ENCODE measurements around the gene PTPN7. TPM values are rescaled to one million over a fixed set of nuclear protein-coding genes. Genes with fewer than 3 reads are reported as not detected.

PTPN7 gene
- polyA plus RNA-seq, 1 experiment, result not detected

DNA sequence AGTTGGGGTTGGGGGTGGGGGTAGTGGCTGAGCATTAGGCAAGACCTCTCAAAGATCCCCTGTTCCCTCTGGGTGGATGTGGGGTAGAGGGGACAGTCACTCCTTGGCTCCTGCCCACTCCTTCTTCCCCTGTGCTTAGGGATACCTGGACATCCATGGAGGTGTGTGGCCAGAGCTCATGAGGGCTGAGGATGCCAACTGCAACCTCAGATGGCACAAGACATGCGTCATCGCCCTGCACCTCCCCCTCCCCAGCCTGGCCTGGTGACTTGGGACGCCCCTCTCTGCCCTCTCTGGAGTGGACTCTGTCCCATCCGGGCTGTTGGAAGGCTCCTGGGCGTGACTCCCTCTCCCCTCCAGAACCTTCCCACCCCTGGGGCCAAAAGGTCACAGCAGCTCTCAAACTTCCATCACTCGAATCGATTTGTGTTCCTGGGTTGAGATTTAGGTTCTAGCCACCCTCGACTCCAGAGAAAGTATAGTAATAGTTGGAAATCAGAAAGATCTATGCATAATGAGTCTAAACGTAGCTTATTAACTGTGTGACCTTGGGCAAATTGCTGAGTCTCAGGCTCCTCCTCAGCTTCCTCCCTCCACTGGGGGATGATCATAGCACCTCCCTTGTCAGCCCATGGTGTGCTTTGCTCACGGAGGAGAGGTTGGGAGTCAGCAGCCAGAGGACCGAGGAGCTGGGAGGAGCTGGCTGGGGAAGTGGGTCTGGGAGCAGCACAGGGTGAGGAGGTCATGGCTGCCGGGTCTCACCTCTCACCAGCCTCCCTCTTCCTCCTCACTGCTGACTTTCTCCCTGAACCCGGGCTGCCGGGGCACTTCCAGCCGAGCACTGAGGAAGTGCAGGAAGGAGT lies 2.2 kb upstream of the PTPN7 start:
- DNase-seq (ENCODE audit: low read depth, low spot score), result no peak
- H3K9me3 ChIP-seq (ENCODE audit: control insufficient read depth, insufficient read depth, low read length), result no peaks in the 10 kb centered on the region; the same call in 1 of the 2 replicates
- no peak overlapping the region for H3K27ac ChIP-seq (ENCODE audit: low read depth, low read length)
- peaks cover 32% of the 10 kb centered on the region for H3K27me3 ChIP-seq (ENCODE audit: control insufficient read depth, insufficient read depth, low read length)
- POLR2A ChIA-PET, result no interaction called here
- H3K4me3 ChIP-seq (ENCODE audit: low read depth, low read length), result no peak overlapping the region
- CTCF ChIA-PET, result interaction anchor here (0.7 to 2.2 kb wide), 2 partner anchors 8 to 27 kb away, joined by 3 to 11 read pairs; no protein-coding TSS in a partner anchor
- TF ChIP-seq, protein P1, sequence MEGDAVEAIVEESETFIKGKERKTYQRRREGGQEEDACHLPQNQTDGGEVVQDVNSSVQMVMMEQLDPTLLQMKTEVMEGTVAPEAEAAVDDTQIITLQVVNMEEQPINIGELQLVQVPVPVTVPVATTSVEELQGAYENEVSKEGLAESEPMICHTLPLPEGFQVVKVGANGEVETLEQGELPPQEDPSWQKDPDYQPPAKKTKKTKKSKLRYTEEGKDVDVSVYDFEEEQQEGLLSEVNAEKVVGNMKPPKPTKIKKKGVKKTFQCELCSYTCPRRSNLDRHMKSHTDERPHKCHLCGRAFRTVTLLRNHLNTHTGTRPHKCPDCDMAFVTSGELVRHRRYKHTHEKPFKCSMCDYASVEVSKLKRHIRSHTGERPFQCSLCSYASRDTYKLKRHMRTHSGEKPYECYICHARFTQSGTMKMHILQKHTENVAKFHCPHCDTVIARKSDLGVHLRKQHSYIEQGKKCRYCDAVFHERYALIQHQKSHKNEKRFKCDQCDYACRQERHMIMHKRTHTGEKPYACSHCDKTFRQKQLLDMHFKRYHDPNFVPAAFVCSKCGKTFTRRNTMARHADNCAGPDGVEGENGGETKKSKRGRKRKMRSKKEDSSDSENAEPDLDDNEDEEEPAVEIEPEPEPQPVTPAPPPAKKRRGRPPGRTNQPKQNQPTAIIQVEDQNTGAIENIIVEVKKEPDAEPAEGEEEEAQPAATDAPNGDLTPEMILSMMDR (IDR thresholded peaks at IDR 0.05; ENCODE audit: low read depth, low read length), result no peak

DNA sequence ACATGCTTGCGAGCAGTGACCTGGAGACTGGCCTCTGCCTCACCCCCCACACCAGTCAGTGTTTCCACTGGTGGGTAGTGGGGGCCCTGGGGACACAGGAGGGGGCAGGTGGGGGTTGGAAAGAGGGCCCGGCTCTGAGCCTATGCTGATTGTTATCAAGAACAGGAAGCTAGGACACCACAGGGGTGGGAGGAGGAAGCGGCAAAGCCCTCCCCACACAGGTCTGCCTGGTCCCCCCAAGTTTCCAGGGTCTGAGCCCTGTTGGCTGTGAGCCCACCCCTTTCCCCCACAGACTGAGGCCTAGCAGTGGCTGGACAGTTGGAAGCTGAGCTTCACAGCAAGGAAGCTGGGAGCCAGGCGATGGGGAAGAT lies 1.6 kb upstream of the PTPN7 start:
- Histone ChIP-seq H3K27ac (ENCODE audit: low read depth, low read length) (no peak overlapping the region), H3K4me3 (ENCODE audit: low read depth, low read length) (no peak overlapping the region), H3K9me3 (ENCODE audit: control insufficient read depth, insufficient read depth, low read length) (no peaks in the 10 kb centered on the region; the same call in 1 of the 2 replicates), H3K27me3 (ENCODE audit: control insufficient read depth, insufficient read depth, low read length) (peaks cover 32% of the 10 kb centered on the region)
- CTCF ChIA-PET, result no interaction called here
- TF ChIP-seq, protein P1 (IDR thresholded peaks at IDR 0.05; ENCODE audit: low read depth, low read length), result no peak
- POLR2A ChIA-PET, result no interaction called here
- DNase-seq (ENCODE audit: low read depth, low spot score), result no peak

DNA sequence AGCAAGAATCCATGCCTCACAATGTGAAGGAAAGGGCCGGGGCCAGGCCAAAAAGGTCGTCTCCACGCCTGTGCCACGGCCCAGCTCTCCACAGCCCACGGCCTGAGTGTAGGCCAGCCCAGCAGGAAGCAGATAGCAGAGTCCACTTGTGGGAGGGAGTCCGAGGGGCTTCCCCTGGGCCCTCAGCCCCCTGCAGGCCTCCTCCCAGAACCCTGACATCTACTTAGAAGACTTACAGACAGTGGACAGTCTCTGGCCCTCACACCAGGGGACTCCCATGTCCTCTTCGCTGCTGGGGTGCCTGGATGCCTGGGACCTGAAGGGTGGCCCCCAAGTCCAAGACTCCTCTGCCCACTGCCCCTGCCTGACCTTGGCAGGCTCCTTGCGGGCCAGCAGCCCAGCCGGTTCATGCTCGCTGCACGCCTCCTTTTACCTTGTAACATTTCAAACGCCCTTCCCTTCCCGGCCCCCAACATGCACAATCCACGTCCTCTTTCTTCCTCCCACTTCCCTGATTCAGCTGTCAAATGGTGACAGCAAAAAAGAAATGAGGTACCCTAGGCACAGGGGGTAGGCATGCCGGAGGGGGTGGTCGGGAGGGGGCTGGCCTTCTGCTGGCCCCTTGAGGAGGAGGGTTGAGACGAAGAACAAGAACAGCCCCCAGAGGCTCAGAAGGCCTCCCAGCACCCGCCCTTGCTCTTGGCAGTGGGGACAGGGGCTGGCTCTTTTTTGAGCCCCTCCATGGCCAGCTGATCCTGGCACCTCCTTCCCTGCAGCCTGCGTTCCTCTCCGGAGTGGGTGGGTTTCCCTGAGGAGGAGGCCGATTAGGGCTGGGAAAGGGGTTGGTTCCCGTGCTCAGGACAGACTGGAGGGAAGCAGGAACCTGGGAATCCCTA lies 997 bp upstream of the PTPN7 start:
- H3K4me3 ChIP-seq (ENCODE audit: low read depth, low read length), result no peak overlapping the region
- H3K27me3 ChIP-seq (ENCODE audit: control insufficient read depth, insufficient read depth, low read length), result peaks cover 30% of the 10 kb centered on the region
- no peak for DNase-seq (ENCODE audit: low read depth, low spot score)
- POLR2A ChIA-PET, result no interaction called here
- no peaks in the 10 kb centered on the region; the same call in 1 of the 2 replicates for H3K9me3 ChIP-seq (ENCODE audit: control insufficient read depth, insufficient read depth, low read length)
- TF ChIP-seq, protein P1 (IDR thresholded peaks at IDR 0.05; ENCODE audit: low read depth, low read length), result no peak
- H3K27ac ChIP-seq (ENCODE audit: low read depth, low read length), result no peak overlapping the region
- CTCF ChIA-PET, result no interaction called here

DNA sequence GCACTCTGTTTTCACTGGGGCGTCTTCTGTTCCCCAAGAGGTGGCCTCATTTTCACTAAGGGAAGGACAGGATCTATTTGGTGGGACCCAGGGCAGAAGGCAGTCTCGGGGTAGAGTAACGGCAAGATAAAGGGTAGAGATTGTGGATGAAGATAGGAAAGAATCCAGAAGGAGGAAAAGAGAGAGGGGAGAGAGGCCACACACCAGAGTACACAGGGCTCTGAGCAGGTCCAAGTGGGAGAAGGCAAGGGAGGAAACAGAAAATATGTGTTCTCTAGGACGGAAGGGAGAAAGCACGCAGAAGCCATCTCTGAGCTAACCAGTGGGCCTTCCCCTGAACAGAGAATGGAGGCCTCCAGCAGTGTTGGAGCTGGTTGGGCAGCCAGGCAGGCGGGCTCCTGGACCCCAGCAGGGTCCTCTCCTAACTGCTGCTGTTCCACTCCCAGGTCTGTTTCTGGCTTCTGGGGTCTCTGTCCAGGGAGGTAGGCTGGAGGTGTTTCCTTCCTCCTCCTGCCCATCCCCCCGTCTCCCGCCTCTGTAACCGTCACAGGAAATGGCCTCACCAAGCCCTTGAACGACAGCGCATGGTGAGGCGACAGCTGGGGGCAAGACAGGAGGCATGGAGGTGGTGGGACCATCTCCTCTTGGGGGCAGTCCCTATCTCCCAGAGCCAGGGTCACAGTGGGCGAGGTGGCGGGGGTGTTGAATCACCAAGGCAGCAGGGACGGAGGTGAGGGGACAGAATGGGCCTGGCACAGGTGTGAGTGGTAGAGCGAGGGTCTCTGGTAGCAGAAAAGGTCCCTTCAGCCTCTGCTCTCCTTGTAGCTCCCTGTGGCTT lies 649 bp downstream of the PTPN7 start:
- Histone ChIP-seq H3K27me3 (ENCODE audit: control insufficient read depth, insufficient read depth, low read length) (peaks cover 25% of the 10 kb centered on the region), H3K27ac (ENCODE audit: low read depth, low read length) (no peak overlapping the region), H3K4me3 (ENCODE audit: low read depth, low read length) (no peak overlapping the region), H3K9me3 (ENCODE audit: control insufficient read depth, insufficient read depth, low read length) (no peaks in the 10 kb centered on the region)
- POLR2A ChIA-PET, result no interaction called here
- DNase-seq (ENCODE audit: low read depth, low spot score), result no peak
- CTCF ChIA-PET, result interaction anchor here (1.2 kb wide), 1 partner anchor 24 kb away, joined by 3 read pairs; no protein-coding TSS in a partner anchor
- TF ChIP-seq, protein P1 (IDR thresholded peaks at IDR 0.05; ENCODE audit: low read depth, low read length), result no peak
